ENCODE data around the gene ATG7. TPM values are rescaled to one million over a fixed set of nuclear protein-coding genes. Genes with fewer than 3 reads are reported as not detected.

Gene ATG7
- total RNA-seq, 5 donors from 2014 or later (not counting 1 experiment from before 2014, with no cell fraction given): 29.0 to 39.3 (median 37.4) TPM

DNA sequence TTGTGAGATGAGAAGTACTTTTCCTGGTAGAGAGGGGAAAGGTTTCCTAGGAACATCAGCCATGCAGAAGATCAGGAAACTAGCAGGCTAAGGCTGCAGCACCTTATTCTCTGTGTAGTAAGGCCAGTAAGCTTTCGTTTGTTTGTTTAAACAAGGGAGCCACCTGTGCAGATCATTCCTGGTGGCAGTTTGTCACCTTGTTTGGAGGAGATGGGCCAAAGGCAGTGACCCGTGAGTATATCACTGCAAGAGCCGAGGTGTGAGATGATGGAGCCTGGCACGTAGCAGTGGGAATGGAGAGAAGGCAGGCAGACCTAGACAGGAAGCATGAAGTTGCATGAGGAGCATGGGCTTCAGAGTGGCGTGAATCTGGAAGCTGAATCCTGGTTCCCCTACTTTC, 19.6 kb downstream of the ATG7 start:
- WGBS (ENCODE audit: insufficient coverage): 87% methylated on average over 3 of the region's 5 CpGs
- CTCF ChIA-PET: interaction anchor here in 1 of 2 donors (0.5 to 1.9 kb wide), 6 partner anchors 14 to 55 kb away, joined by 3 to 10 read pairs (median 4); partner anchors contain the start of gene ATG7
- no peaks in the 10 kb centered on the region for H3K36me3 ChIP-seq (ENCODE audit: control insufficient read depth in 2 of 2, extremely low read depth in 1 of 2, insufficient read depth in 1 of 2, low read length in 1 of 2)
- peak overlapping the region; percentile 95 to 96 for H3K27ac Mint-ChIP-seq
- peak in 3 of 4 experiments; percentile 3 to 23 (median 5) for ATAC-seq (replicated peaks in 1 of 4)
- no peaks in the 10 kb centered on the region for H3K27me3 Mint-ChIP-seq
- peak overlapping the region; percentile 87 for H3K27ac ChIP-seq (ENCODE audit: low read length)
- H3K4me1 Mint-ChIP-seq: peaks cover 53 to 62% (median 56%) of the 10 kb centered on the region in 3 donors
- H3K27me3 ChIP-seq (replicated peaks in 1 of 2; ENCODE audit: control insufficient read depth in 2 of 2, extremely low read depth in 1 of 2, insufficient read depth in 2 of 2, low read length in 1 of 2): no peaks in the 10 kb centered on the region
- no peaks in the 10 kb centered on the region for H3K9me3 ChIP-seq
- peak in 1 of 35 experiments; percentile 18 for DNase-seq
- no peaks in the 10 kb centered on the region for H3K9me3 Mint-ChIP-seq
- H3K4me3 Mint-ChIP-seq: peak overlapping the region in 1 of 3 donors; percentile 53
- POLR2A ChIA-PET: interaction anchor here (0.6 to 1.8 kb wide), 4 partner anchors 13 to 1859 kb away, joined by 3 to 16 read pairs (median 6); partner anchors contain the start of gene ATG7 (in 1 of the 2)
- H3K4me3 ChIP-seq (ENCODE audit: control insufficient read depth in 1 of 2, extremely low read depth in 1 of 2, low read length in 1 of 2): no peak overlapping the region
- H3K4me1 ChIP-seq (ENCODE audit: control insufficient read depth in 1 of 2, extremely low read depth in 1 of 2, insufficient read depth in 2 of 2, low read length in 2 of 2): peaks cover 33 to 44% of the 10 kb centered on the region in 2 experiments
- peaks cover 10% of the 10 kb centered on the region for H3K36me3 Mint-ChIP-seq

DNA sequence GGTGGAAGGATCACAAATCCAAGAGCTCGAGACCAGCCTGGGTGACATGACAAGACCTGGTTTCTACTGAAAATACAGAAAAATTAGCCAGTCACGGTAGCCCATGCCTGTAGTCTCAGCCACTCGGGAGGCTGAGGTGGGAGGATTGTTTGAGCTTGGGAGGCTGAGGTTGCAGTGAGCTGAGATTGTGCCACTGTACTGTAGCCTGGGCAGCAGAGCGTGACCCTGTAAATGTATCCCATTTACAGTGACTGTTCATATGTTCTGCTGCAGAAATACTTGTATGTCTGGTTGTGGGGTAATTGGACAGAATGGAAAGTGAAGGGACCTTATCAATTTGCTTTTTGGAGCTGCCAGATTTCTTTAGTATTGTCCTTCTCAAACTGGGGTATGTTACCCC, 24.9 kb downstream of the ATG7 start:
- Mint-ChIP-seq H3K27me3 (no peaks in the 10 kb centered on the region), H3K27ac (no peak overlapping the region), H3K4me3 (no peak overlapping the region), H3K4me1 (peaks cover 4 to 13% (median 6%) of the 10 kb centered on the region in 3 donors), H3K36me3 (peaks cover 42% of the 10 kb centered on the region), H3K9me3 (no peaks in the 10 kb centered on the region)
- H3K4me1 ChIP-seq (ENCODE audit: control insufficient read depth in 1 of 2, extremely low read depth in 1 of 2, insufficient read depth in 2 of 2, low read length in 2 of 2): peaks cover 2 to 3% of the 10 kb centered on the region in 2 experiments
- H3K27me3 ChIP-seq (replicated peaks in 1 of 2; ENCODE audit: control insufficient read depth in 2 of 2, extremely low read depth in 1 of 2, insufficient read depth in 2 of 2, low read length in 1 of 2): no peaks in the 10 kb centered on the region
- POLR2A ChIA-PET: no interaction called here
- ATAC-seq (replicated peaks in 1 of 4) (no peak), DNase-seq (no peak)
- 96% methylated on average over 4 of the region's 4 CpGs for WGBS (ENCODE audit: insufficient coverage)
- H3K9me3 ChIP-seq: no peaks in the 10 kb centered on the region
- no peak overlapping the region for H3K27ac ChIP-seq (ENCODE audit: low read length)
- CTCF ChIA-PET: no interaction called here
- no peak overlapping the region for H3K4me3 ChIP-seq (ENCODE audit: control insufficient read depth in 1 of 2, extremely low read depth in 1 of 2, low read length in 1 of 2)
- H3K36me3 ChIP-seq (ENCODE audit: control insufficient read depth in 2 of 2, extremely low read depth in 1 of 2, insufficient read depth in 1 of 2, low read length in 1 of 2): peaks cover 6 to 29% of the 10 kb centered on the region in 2 donors

DNA sequence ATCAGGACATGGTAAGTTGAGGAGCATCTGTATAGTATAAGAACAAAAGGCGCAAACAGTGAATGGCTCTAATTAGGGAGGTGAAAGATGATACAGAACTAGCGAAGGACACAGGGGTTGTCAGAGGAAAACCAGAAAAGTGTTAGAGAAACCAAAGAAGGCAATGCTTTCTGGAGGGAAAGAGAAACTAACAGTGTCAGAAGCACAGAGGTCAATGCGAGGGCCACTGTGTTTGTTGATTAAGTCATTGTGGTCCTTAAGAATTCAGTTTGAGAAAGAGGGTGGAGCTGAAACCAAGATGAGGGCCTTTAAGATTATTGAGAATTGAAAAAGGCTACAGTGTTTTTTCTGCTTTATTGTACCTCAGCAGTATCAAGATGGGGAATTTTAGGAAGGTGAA, 28.8 kb downstream of the ATG7 start:
- 81% methylated on average over 3 of the region's 3 CpGs for WGBS (ENCODE audit: insufficient coverage)
- peaks cover 6 to 45% of the 10 kb centered on the region in 2 donors for H3K36me3 ChIP-seq (ENCODE audit: control insufficient read depth in 2 of 2, extremely low read depth in 1 of 2, insufficient read depth in 1 of 2, low read length in 1 of 2)
- peak overlapping the region; percentile 11 for H3K27ac ChIP-seq (ENCODE audit: low read length)
- DNase-seq (peak in 8 of 35 experiments; percentile 5 to 39 (median 12)), ATAC-seq (replicated peaks in 1 of 4) (peak in 1 of 4 experiments; percentile 37)
- peak overlapping the region in 1 of 2 donors; percentile 72 for H3K27ac Mint-ChIP-seq
- H3K4me1 ChIP-seq (ENCODE audit: control insufficient read depth in 1 of 2, extremely low read depth in 1 of 2, insufficient read depth in 2 of 2, low read length in 2 of 2): peaks cover 0 to under 1% of the 10 kb centered on the region in 2 experiments
- H3K27me3 ChIP-seq (replicated peaks in 1 of 2; ENCODE audit: control insufficient read depth in 2 of 2, extremely low read depth in 1 of 2, insufficient read depth in 2 of 2, low read length in 1 of 2): no peaks in the 10 kb centered on the region
- H3K36me3 Mint-ChIP-seq: peaks cover 60% of the 10 kb centered on the region
- H3K9me3 ChIP-seq: no peaks in the 10 kb centered on the region
- no peaks in the 10 kb centered on the region for H3K27me3 Mint-ChIP-seq
- peaks cover 4 to 10% (median 7%) of the 10 kb centered on the region in 3 donors for H3K4me1 Mint-ChIP-seq
- POLR2A ChIA-PET: interaction anchor here in 1 of 2 donors (0.5 kb wide), 1 partner anchor 12 kb away, joined by 3 read pairs; no protein-coding TSS in a partner anchor
- CTCF ChIA-PET: no interaction called here
- no peaks in the 10 kb centered on the region for H3K9me3 Mint-ChIP-seq
- H3K4me3 Mint-ChIP-seq: no peak overlapping the region
- no peak overlapping the region for H3K4me3 ChIP-seq (ENCODE audit: control insufficient read depth in 1 of 2, extremely low read depth in 1 of 2, low read length in 1 of 2)

DNA sequence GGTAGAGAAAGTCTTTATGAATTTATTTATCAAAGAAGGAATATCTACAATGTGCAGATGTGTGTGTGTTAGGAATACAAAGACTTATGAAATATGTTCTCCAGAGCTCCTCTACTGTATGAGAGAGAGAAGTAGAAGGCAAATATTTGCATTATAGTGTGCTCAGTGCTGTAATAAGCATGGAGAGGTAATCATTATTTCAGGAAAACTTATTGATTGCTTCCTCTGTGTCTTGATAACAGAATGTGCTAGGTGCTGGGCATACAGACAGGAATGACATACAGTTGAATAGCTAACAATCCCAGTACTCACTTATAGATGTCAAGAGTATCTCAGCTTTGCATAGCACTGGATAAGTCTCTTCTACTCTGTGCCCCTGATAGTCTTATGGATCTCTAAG, 30.2 kb downstream of the ATG7 start:
- peaks cover 9 to 49% of the 10 kb centered on the region in 2 donors for H3K36me3 ChIP-seq (ENCODE audit: control insufficient read depth in 2 of 2, extremely low read depth in 1 of 2, insufficient read depth in 1 of 2, low read length in 1 of 2)
- Mint-ChIP-seq H3K27ac (no peak overlapping the region), H3K27me3 (no peaks in the 10 kb centered on the region), H3K9me3 (no peaks in the 10 kb centered on the region), H3K36me3 (peaks cover 71% of the 10 kb centered on the region), H3K4me1 (peaks cover 0 to 25% (median 19%) of the 10 kb centered on the region in 3 donors), H3K4me3 (no peak overlapping the region)
- ATAC-seq (replicated peaks in 1 of 4) (no peak), DNase-seq (no peak)
- ChIA-PET CTCF (interaction anchor here in 1 of 2 donors (0.9 kb wide), 1 partner anchor 33 kb away, joined by 3 read pairs; no protein-coding TSS in a partner anchor), POLR2A (no interaction called here)
- H3K9me3 ChIP-seq: no peaks in the 10 kb centered on the region
- H3K4me1 ChIP-seq (ENCODE audit: control insufficient read depth in 1 of 2, extremely low read depth in 1 of 2, insufficient read depth in 2 of 2, low read length in 2 of 2): peaks cover 0 to 13% of the 10 kb centered on the region in 2 experiments
- H3K27me3 ChIP-seq (replicated peaks in 1 of 2; ENCODE audit: control insufficient read depth in 2 of 2, extremely low read depth in 1 of 2, insufficient read depth in 2 of 2, low read length in 1 of 2): no peaks in the 10 kb centered on the region
- no peak overlapping the region for H3K4me3 ChIP-seq (ENCODE audit: control insufficient read depth in 1 of 2, extremely low read depth in 1 of 2, low read length in 1 of 2)
- no peak overlapping the region for H3K27ac ChIP-seq (ENCODE audit: low read length)

DNA sequence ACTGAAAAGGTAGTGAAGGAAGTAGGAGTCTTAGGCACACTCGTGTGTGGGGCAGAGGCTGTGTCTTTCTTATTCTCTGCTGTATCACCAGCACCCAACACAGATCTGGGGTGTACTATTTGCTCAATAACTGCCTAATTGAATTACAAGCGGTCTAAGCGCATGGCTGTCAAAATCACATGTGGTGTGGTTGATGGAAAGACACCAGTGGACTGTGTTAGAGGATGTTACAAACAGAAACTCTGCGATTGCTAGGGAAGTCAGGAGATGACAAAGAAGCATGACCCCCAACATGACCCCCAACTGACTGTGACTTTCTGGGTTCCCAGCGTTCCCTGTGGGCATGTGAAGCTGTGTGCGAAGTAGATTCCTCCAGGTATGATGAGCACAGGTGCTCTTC, 32.0 kb downstream of the ATG7 start:
- CTCF ChIA-PET: no interaction called here
- H3K4me1 ChIP-seq (ENCODE audit: control insufficient read depth in 1 of 2, extremely low read depth in 1 of 2, insufficient read depth in 2 of 2, low read length in 2 of 2): peaks cover 0 to 13% of the 10 kb centered on the region in 2 experiments
- H3K4me1 Mint-ChIP-seq: peaks cover 0 to 27% (median 21%) of the 10 kb centered on the region in 3 donors
- POLR2A ChIA-PET: no interaction called here
- no peaks in the 10 kb centered on the region for H3K9me3 ChIP-seq
- H3K36me3 Mint-ChIP-seq: peaks cover 71% of the 10 kb centered on the region
- no peak overlapping the region for H3K27ac ChIP-seq (ENCODE audit: low read length)
- DNase-seq: no peak
- 100% methylated on average over 2 of the region's 6 CpGs for WGBS (ENCODE audit: insufficient coverage)
- no peaks in the 10 kb centered on the region for H3K27me3 ChIP-seq (replicated peaks in 1 of 2; ENCODE audit: control insufficient read depth in 2 of 2, extremely low read depth in 1 of 2, insufficient read depth in 2 of 2, low read length in 1 of 2)
- H3K36me3 ChIP-seq (ENCODE audit: control insufficient read depth in 2 of 2, extremely low read depth in 1 of 2, insufficient read depth in 1 of 2, low read length in 1 of 2): peaks cover 3 to 60% of the 10 kb centered on the region in 2 donors
- H3K4me3 ChIP-seq (ENCODE audit: control insufficient read depth in 1 of 2, extremely low read depth in 1 of 2, low read length in 1 of 2): no peak overlapping the region
- H3K9me3 Mint-ChIP-seq: no peaks in the 10 kb centered on the region
- no peak overlapping the region for H3K4me3 Mint-ChIP-seq
- no peak overlapping the region for H3K27ac Mint-ChIP-seq
- ATAC-seq (replicated peaks in 1 of 4): no peak
- no peaks in the 10 kb centered on the region for H3K27me3 Mint-ChIP-seq

DNA sequence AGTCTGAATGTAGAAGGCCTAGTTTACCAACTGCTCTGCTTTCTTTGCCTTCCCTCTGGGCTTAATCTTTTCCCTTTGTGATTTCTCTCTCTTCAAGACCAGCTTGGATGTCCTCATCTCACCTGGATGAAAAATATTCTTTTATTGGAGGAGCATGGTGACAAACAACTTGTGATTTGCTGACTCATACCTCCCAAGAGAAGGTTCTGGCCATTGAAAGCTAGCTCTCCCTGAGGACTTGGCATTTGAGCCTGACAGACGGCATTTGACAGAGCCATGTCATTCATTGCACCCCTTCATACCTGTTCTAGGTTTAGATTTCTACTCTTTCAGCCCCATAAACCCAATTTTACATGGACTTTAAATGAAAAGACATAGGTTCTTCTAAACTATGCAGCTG, 33.3 kb downstream of the ATG7 start:
- no peak for ATAC-seq (replicated peaks in 1 of 4)
- H3K9me3 Mint-ChIP-seq: no peaks in the 10 kb centered on the region
- H3K27ac Mint-ChIP-seq: no peak overlapping the region
- H3K9me3 ChIP-seq: no peaks in the 10 kb centered on the region
- peaks cover 3 to 59% of the 10 kb centered on the region in 2 donors for H3K36me3 ChIP-seq (ENCODE audit: control insufficient read depth in 2 of 2, extremely low read depth in 1 of 2, insufficient read depth in 1 of 2, low read length in 1 of 2)
- no peak overlapping the region for H3K4me3 ChIP-seq (ENCODE audit: control insufficient read depth in 1 of 2, extremely low read depth in 1 of 2, low read length in 1 of 2)
- no peak for DNase-seq
- POLR2A ChIA-PET: no interaction called here
- CTCF ChIA-PET: no interaction called here
- H3K4me1 Mint-ChIP-seq: peaks cover 0 to 27% (median 21%) of the 10 kb centered on the region in 3 donors
- no peaks in the 10 kb centered on the region for H3K27me3 ChIP-seq (replicated peaks in 1 of 2; ENCODE audit: control insufficient read depth in 2 of 2, extremely low read depth in 1 of 2, insufficient read depth in 2 of 2, low read length in 1 of 2)
- peaks cover 67% of the 10 kb centered on the region for H3K36me3 Mint-ChIP-seq
- no peak overlapping the region for H3K4me3 Mint-ChIP-seq
- no peaks in the 10 kb centered on the region for H3K27me3 Mint-ChIP-seq
- 100% methylated on average over 1 of the region's 1 CpG for WGBS (ENCODE audit: insufficient coverage)
- peaks cover 0 to 13% of the 10 kb centered on the region in 2 experiments for H3K4me1 ChIP-seq (ENCODE audit: control insufficient read depth in 1 of 2, extremely low read depth in 1 of 2, insufficient read depth in 2 of 2, low read length in 2 of 2)
- H3K27ac ChIP-seq (ENCODE audit: low read length): no peak overlapping the region

All from T-cell (primary cell).